Measurements from ENCODE around the gene NUMBL.

DNA sequence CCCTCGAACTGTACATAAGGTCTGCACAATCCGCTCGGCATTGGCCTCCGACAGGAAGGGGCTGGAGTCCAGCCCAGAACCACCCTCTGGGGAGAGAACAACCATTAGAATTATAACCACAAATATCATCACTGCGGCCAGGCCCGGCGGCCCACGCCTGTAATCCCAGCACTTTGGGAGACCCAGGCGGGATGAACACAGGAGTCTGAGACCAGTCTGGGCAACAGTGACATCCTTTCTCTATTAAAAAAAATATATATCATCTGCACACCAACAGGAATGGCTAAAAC lies 14.9 kb upstream of the NUMBL start:
- TF ChIP-seq, protein P1, sequence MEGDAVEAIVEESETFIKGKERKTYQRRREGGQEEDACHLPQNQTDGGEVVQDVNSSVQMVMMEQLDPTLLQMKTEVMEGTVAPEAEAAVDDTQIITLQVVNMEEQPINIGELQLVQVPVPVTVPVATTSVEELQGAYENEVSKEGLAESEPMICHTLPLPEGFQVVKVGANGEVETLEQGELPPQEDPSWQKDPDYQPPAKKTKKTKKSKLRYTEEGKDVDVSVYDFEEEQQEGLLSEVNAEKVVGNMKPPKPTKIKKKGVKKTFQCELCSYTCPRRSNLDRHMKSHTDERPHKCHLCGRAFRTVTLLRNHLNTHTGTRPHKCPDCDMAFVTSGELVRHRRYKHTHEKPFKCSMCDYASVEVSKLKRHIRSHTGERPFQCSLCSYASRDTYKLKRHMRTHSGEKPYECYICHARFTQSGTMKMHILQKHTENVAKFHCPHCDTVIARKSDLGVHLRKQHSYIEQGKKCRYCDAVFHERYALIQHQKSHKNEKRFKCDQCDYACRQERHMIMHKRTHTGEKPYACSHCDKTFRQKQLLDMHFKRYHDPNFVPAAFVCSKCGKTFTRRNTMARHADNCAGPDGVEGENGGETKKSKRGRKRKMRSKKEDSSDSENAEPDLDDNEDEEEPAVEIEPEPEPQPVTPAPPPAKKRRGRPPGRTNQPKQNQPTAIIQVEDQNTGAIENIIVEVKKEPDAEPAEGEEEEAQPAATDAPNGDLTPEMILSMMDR (IDR thresholded peaks at IDR 0.05) = no peak
- no peak for TF ChIP-seq POLR2A (IDR thresholded peaks at IDR 0.05; ENCODE audit: low read depth)

Data from esophagus muscularis mucosa (tissue), 3 donors.